Measurements from ENCODE around the gene NT5DC3.

DNA sequence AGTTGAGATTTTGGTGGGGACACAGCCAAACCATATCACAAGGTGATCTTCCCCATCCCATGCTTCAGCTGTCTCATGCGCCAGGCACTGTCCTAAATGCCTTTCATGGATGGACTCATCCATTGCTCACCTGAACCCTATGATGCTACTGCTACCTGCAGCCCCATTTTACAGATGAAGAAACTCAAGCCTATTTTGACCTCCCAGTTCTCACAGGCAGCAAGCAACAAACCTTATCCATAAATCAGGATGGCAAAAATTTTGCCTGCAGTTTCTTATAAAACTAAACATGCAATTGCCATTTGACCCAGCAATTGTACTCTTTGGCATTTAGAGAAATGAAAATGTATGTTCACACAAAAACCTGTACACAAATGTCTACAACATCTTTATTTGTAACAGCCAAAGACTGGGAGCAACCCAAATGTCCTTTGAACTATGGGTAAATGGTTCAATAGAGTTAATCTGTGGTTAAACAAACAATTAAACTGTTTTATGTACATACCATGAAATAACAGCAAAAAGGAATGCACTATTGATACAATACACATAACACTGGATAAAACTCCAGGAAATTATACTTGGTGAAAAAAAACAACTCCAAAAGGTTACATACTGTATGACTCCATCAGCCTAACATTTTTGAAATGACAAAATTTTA is 2.6 kb downstream of the NT5DC3 start:
- TF ChIP-seq, protein P1, sequence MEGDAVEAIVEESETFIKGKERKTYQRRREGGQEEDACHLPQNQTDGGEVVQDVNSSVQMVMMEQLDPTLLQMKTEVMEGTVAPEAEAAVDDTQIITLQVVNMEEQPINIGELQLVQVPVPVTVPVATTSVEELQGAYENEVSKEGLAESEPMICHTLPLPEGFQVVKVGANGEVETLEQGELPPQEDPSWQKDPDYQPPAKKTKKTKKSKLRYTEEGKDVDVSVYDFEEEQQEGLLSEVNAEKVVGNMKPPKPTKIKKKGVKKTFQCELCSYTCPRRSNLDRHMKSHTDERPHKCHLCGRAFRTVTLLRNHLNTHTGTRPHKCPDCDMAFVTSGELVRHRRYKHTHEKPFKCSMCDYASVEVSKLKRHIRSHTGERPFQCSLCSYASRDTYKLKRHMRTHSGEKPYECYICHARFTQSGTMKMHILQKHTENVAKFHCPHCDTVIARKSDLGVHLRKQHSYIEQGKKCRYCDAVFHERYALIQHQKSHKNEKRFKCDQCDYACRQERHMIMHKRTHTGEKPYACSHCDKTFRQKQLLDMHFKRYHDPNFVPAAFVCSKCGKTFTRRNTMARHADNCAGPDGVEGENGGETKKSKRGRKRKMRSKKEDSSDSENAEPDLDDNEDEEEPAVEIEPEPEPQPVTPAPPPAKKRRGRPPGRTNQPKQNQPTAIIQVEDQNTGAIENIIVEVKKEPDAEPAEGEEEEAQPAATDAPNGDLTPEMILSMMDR (IDR thresholded peaks at IDR 0.05; ENCODE audit: poor library complexity), result no peak
- no peak for TF ChIP-seq EZH2phosphoT487 (IDR thresholded peaks at IDR 0.05; ENCODE audit: low read depth, severe bottlenecking, unreplicated experiment)

Data from hepatocyte (in vitro differentiated cells).